Ecto neural progenitor cell (in vitro differentiated cells): Measurements from ENCODE around the gene WASL.
"Not testable (repeated sequence)": the region's sequence is repeated elsewhere in the genome, so short reads cannot be mapped to it uniquely, and the experiment has no call there.

Experiments
- DNase-seq: peaks from one replicate; pipeline ENCODE4 v3.0.0-alpha.2; 2018; ENCODE audit warnings: low spot score

Gene WASL

DNA sequence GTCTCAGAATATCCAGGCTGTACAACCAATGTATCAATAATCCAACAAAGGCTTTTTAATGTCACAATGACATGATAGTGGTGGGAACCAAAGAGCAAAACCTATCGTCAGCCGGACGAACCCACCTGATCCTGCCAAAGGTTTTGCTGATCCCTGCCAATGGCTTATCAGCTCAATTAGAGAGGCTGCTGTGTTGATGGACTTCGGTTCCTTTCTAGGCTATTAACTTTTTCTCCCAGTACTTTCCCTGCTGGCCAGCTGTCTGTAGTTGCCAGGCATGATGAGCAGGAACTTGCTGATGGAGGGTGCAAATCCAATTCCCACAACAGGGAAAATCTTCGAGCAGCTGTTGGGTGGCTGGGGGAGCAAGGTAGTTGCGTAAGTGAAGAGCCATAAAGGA lies 90.8 kb downstream of the WASL start:
- DNase-seq: no peak

DNA sequence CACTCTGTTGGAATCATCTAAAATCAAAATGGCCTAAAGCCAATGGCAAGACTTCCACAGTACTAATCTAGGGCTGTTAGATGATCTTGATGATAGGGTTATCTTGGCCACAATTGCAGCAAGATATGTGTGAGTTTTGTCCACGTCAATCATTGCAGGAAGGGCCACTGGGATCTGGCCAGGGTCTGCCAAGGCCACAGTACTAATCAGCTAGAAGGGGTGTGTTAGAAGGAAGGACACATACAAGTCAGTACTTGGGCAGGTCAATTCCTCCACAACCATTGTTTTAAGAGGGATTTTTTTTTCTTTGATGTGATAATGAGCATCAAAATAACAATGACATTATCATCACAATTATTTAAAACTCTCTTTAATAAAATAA lies 91.5 kb downstream of the WASL start:
- no peak for DNase-seq

GRCh38 chr7:123656544-123657303 lies 92.1 kb downstream of the WASL start:
- no peak for DNase-seq

GRCh38 chr7:123655614-123656013 lies 93.2 kb downstream of the WASL start, which contains the start of gene LMOD2:
Gene LMOD2 (plus strand): TSS chr7:123655866. CDS start chr7:123655964, 98 bp downstream.
- no peak for DNase-seq

GRCh38 chr7:123653162-123653561 lies 95.6 kb downstream of the WASL start:
- no peak for DNase-seq

DNA sequence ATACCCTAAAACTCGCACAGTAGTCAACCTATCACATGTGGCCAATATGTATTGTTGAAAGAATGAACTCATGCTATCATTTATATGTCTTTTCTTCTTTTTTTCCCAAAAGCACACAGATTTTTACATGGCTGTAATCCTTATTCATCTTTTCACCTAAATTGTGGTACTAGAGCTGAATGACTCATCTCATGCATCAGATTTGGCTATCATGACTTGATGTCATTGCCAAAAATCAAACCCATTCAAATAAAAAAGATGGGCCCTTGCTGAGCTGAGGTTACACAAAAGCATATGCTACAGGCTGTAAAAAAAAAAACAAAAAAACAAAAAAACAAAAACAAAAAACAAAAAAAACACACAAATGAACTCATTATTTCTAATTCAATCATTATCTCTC lies 96.4 kb downstream of the WASL start:
- DNase-seq: no peak

DNA sequence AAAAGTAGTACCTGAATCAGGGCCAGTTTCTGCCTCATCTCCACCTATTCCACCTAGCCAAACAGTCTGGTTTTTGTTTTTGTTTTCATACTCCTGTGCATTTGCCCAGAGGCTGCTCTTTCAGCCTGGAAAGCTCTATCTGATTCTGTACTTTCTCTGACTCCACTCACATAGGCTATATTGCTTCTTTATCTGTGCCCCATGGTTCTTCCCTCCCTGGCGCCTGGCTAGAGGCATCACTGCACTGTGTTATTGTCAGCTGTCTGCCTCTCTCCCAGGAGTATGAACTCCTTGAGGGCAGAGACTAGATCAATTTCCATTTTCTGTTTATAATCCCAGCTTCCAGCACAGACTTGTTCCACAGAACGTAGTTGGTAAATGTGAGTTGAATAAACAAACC lies 98.2 kb downstream of the WASL start:
- DNase-seq: no peak

DNA sequence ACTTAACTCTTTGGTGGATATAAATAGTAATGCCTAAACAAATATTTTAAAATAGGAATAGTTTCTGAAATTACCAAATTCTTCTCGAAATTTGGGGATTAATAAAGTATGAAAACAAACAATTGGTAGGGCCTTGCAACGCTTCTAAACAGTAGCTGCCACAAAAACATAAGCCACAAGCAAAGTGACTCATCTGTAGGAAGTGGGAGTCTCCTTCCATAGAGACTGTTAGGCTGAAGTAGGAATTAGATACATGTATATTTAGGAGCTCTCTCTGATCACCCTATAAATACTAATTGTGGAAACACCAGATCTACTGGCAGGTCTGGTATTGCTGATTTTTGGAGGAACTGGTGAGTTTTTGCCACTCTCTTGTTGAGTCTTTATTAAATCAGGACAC lies 98.8 kb downstream of the WASL start:
- DNase-seq: no peak

DNA sequence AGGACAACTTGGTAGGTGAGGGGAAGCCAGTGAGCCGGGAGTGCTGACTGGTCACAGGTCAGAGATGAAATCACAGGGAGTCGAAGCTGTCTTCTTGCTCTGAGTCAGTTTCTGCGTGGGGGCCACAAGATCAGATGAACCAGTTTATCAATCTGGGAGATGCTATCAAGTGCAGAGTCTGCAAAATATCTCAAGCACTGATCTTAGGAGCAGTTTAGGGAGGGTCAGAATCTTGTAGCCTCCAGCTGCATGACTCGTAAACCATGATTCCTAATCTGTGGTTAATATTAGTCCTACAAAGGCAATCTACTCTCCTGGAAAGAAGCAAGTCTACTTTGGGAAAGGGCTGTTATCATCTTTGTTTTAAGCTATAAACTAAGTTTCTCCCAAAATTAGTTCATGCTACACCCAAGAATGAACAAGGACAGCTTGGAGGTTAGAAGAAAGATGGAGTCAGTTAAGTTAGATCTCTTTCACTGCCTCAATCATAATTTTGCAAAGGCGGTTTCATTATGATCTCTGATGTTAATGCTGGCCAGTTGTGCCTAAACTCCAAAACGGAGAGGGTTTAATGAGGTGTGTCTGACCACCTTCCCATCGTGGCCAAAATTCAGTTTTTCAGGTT lies 101.6 kb downstream of the WASL start:
- DNase-seq: no peak

DNA sequence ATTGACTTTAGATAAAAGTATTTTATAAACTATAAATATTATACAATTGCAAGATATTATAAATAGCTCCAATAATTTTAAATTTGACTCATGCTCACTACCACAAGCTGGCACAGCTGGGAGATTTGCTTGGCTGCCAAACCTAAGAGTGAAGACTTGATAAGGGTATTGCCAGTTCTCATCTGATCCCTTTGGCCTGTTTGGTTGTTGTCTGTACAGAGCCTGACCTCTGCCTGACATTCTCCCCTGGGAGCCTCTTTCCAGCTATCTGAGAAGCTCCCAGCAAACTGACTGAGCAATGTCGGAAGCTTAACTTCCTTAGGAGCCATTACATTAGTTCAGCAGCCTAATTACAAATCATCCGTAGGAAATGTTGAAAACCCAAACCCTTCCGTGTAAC lies 103.3 kb downstream of the WASL start:
- DNase-seq: no peak

DNA sequence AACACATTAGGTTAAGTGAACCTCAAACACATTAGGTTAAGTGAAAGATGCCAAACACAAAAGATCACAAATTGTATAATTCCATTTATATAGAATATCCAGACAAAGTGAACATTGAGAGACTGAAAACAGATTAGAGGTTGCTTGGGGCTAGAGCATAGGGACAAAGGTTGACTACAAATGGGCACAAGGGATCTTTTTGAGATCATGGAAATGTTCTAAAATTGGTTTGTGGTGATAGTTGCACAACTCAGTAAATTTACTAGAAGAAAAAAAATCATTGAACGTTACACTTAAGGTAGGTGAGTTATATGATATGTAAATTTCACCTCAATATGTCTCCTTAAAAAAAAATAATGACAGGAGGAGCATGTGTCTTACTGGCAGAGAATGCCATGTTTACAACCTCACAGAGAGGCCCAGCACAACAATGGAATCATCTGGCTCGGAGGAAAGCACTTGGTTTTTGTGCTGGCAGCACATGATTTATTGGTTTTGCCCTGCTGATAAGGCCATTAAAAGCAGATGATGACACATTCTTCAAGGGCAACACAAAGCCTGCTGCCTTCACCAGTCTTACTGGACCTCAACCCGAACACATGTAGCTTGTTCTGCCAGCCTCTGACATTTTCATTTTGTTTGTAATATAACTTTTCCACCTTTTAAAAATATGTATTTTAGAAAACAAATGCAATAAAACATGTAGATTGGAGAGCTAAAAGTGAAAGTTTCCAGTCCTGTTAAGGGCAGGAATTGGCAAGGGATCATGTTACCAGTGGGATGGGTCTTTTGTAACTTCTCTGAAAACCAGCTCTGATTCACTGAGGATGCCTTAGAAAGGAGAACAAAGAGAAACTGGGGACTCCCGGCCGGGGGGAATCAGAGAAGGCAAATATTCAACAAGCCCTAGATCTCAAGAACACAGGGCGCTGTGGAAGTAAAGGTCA lies 105.0 kb downstream of the WASL start:
- DNase-seq: no peak

GRCh38 chr7:123641901-123642300 lies 106.9 kb downstream of the WASL start:
- DNase-seq: no peak

- no peak for DNase-seq
These were observed 108.2 kb downstream of the WASL start for GRCh38 chr7:123640583-123640982.

GRCh38 chr7:123639631-123640030 lies 109.2 kb downstream of the WASL start:
- no peak for DNase-seq

GRCh38 chr7:123637878-123638277 lies 110.9 kb downstream of the WASL start:
- DNase-seq: no peak

DNA sequence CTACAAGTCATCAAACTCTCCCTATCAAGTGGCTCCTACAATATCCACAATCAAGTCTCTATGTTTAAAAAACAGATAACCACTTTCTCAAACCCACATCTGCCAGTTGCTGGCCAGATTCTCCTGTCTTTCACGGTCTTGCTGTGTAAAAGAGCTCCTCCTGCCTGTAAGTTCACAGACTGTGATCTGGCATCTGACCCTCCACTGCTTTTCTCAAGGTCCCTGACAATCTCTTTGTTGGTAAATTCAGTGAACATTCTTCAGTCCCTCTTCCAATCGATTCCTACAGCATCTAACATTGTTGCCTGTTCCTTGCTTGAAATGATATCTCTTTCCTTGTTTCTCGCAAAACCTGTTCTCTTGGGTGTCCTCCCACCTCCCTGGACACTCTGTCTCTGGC lies 111.6 kb downstream of the WASL start:
- DNase-seq: no peak

- no peak for DNase-seq
These were observed 113.0 kb downstream of the WASL start for GRCh38 chr7:123635551-123636359.

DNA sequence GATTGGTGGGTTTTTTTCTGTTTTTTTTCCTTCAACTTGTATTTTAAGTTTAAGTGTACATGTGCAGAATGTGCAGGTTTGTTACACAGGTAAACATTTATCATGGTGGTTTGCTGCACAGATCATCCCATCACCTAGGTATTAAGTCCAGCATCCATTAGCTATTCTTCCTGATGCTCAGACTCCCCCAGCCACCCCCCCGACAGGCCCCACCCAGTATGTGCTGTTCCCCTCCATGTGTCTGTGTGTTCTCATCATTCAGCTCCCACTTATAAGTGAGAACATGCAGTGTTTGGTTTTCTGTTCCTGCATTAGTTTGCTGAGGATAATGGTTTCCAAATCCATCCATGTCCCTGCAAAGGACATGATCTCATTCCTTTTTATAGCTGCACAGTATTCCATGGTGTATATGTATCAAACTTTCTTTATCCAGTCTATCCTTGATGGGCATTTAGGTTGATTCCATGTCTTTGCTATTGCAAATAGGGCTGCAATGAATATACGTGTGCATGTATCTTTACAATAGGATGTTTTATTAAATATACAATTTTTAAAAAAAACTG lies 114.7 kb downstream of the WASL start:
- DNase-seq: not testable (repeated sequence)

- DNase-seq: no peak
These were observed 115.2 kb downstream of the WASL start for GRCh38 chr7:123633553-123633952.

- no peak for DNase-seq
These were observed 116.0 kb downstream of the WASL start for GRCh38 chr7:123632808-123633207.
